Endothelial cell of umbilical vein (primary cell): Measurements from ENCODE around the gene IRF2BP1.

Source experiments
- CTCF ChIP-seq, 2 donors: IDR thresholded peaks; 1 replicate in 1 of 2; 2 replicates in 1 of 2; pipeline ENCODE4 v1.5.1; 2011; ENCODE audit warnings: low read length in 2 of 2, mild to moderate bottlenecking in 2 of 2, moderate library complexity in 2 of 2, control low read depth in 1 of 2, inconsistent platforms in 1 of 2, low read depth in 1 of 2; ENCODE audit not compliant: insufficient read depth in 1 of 2; ENCODE audit errors: extremely low read depth in 1 of 2
- EZH2 ChIP-seq: IDR thresholded peaks from 2 replicates; pipeline ENCODE4 v1.6.1; 2012; ENCODE audit warnings: borderline replicate concordance, low read depth, mild to moderate bottlenecking, moderate library complexity, low read length, inconsistent platforms; ENCODE audit not compliant: severe bottlenecking
- GATA2 ChIP-seq: IDR thresholded peaks from 2 replicates; pipeline ENCODE4 v1.7.0; 2011; ENCODE audit warnings: low read depth, mild to moderate bottlenecking, moderate library complexity, mixed read lengths, low read length; ENCODE audit not compliant: insufficient read length, insufficient read depth
- JUN ChIP-seq: IDR thresholded peaks from 2 replicates; pipeline ENCODE4 v1.6.1; 2011; ENCODE audit warnings: borderline replicate concordance, low read depth; ENCODE audit not compliant: insufficient read length, insufficient read depth
- MYC ChIP-seq: IDR thresholded peaks from one replicate; pipeline ENCODE4 v1.6.1; 2011; ENCODE audit warnings: mild to moderate bottlenecking, low read depth, low read length
- POLR2A ChIP-seq: IDR thresholded peaks from 2 replicates; pipeline ENCODE4 v1.6.1; 2012; ENCODE audit warnings: low read depth, mild to moderate bottlenecking, control low read depth, low read length
- POLR2AphosphoS5 ChIP-seq: IDR thresholded peaks from 2 replicates; pipeline ENCODE4 v1.6.1; 2012; ENCODE audit warnings: low read depth, mild to moderate bottlenecking, control low read depth, low read length, moderate library complexity; ENCODE audit not compliant: insufficient read depth
- TF ChIP-seq, protein P1 (sequence below): IDR thresholded peaks from 2 replicates; pipeline ENCODE4 v1.6.1; 2011; ENCODE audit not compliant: insufficient read depth, insufficient read length

DNA sequence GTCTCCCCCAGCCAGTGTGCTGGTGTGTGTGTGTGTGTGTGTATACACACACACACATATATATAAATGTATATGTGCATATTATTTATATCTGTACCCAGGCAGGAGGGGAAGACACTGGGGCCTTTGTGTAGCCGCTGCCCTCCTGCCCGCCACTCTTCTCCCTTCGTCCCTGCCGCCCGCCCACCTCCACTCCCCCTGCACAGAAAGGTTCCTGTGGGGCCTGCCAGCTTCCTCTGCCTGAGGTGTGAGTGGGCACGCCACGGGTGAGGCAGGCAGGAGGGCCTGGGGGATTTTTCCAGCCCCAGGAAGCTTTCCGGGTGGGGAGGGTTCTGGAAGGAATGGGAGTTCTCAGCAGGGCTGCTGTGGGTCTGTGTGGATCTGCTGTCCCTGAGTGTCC is 6.9 kb downstream of the IRF2BP1 start:
- TF ChIP-seq EZH2 (no peak), CTCF (IDR thresholded peaks at IDR 0.05; ENCODE audit: extremely low read depth in 1 of 2, insufficient read depth in 1 of 2, low read depth in 1 of 2, low read length in 2 of 2) (no peak), POLR2A (no peak), JUN (no peak), POLR2AphosphoS5 (no peak), GATA2 (no peak), MYC (no peak)
- TF ChIP-seq, protein P1, sequence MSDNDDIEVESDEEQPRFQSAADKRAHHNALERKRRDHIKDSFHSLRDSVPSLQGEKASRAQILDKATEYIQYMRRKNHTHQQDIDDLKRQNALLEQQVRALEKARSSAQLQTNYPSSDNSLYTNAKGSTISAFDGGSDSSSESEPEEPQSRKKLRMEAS: no peak
